ENCODE data around the gene ERN1.
A peak's percentile ranks its signal among the peaks of the same experiment; 100 is the strongest.

The ERN1 gene

GRCh38 chr17:64056269-64057005 lies 73.5 kb downstream of the ERN1 start:
- DNase-seq = no peak

- DNase-seq = no peak
Observed at GRCh38 chr17:64055183-64056142, 74.5 kb downstream of the ERN1 start.

- no peak for DNase-seq
Observed at GRCh38 chr17:64054304-64054703, 75.6 kb downstream of the ERN1 start.

GRCh38 chr17:64053101-64053500 lies 76.8 kb downstream of the ERN1 start:
- DNase-seq = no peak

- no peak for DNase-seq
Observed at GRCh38 chr17:64051153-64051552, 78.8 kb downstream of the ERN1 start.

GRCh38 chr17:64048805-64049204 lies 81.1 kb downstream of the ERN1 start:
- no peak for DNase-seq

- DNase-seq = no peak
Observed at GRCh38 chr17:64045176-64045575, 84.8 kb downstream of the ERN1 start.

- no peak for DNase-seq
Observed at GRCh38 chr17:64042700-64043485, 87.1 kb downstream of the ERN1 start.

- no peak for DNase-seq
Observed at GRCh38 chr17:64041912-64042311, 88.0 kb downstream of the ERN1 start.

- no peak for DNase-seq
Observed at GRCh38 chr17:64040206-64040605, 89.7 kb downstream of the ERN1 start.

- no peak for DNase-seq
Observed at GRCh38 chr17:64039106-64039400, 90.9 kb downstream of the ERN1 start.

GRCh38 chr17:64038331-64039105 lies 91.4 kb downstream of the ERN1 start:
- DNase-seq = no peak

- no peak for DNase-seq
Observed at GRCh38 chr17:64037802-64038201, 92.1 kb downstream of the ERN1 start.

GRCh38 chr17:64037180-64037579 lies 92.8 kb downstream of the ERN1 start:
- DNase-seq = no peak

- no peak for DNase-seq
Observed at GRCh38 chr17:64036198-64036922, 93.6 kb downstream of the ERN1 start.

- DNase-seq = no peak
Observed at GRCh38 chr17:64032081-64032480, 97.9 kb downstream of the ERN1 start.

GRCh38 chr17:64028874-64029464 lies 101.0 kb downstream of the ERN1 start:
- DNase-seq = peak; percentile 72

GRCh38 chr17:64025732-64026294 lies 104.1 kb downstream of the ERN1 start:
- peak; percentile 88 for DNase-seq

- DNase-seq = peak; percentile 38
Observed at GRCh38 chr17:64024781-64025731, 104.9 kb downstream of the ERN1 start.

- DNase-seq = no peak
Observed at GRCh38 chr17:64024215-64024654, 105.7 kb downstream of the ERN1 start.
